NCI-H774 (cell line): ENCODE measurements around the gene MUC12.
"Not testable (repeated sequence)": the region's sequence is repeated elsewhere in the genome, so short reads cannot be mapped to it uniquely, and the experiment has no call there.

Experiments used
- DNase-seq: peaks from one replicate; lab custom pipeline; 2025; lab: John Stamatoyannopoulos, UW

The MUC12 gene

DNA sequence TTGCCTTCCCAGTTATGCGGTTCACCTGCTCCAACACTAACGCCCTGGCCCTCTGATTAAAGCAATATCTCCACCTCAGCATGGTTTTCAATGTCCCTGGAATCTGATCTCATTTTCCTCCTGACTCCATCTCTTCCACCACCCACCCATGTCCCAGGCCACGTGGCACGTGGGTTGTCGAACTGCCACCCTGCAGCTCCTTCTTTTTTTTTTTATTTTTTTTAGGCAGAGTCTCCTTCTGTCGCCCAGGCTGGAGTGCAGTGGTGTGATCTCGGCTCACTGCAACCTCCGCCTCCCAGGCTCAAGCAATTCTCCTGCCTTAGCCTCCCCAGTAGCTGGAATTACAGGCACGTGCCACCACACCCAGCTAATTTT lies 94.8 kb downstream of the MUC12 start:
- DNase-seq, result not testable (repeated sequence)

DNA sequence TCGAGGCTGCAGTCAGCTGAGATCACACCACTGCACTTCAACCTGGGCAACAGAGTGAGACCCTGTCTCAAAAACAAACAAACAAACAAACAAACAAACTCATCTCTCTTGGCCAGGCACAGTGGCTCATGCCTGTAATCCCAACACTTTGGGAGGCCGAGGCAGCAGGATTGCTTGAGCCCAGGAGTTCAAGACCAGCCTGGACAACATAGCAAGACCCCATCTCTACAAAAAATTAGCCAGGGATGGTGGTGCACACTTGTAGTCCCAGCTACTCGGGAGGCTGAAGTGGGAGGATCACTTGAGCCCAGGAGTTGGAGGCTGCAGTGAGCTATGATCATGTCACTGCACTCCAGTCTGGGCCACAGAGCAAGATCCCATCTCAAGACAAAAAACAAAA lies 95.8 kb downstream of the MUC12 start:
- not testable (repeated sequence) for DNase-seq

- no peak for DNase-seq
These were observed 96.9 kb downstream of the MUC12 start for GRCh38 chr7:101066141-101066832.

GRCh38 chr7:101066833-101067177 lies 97.4 kb downstream of the MUC12 start:
- no peak for DNase-seq

DNA sequence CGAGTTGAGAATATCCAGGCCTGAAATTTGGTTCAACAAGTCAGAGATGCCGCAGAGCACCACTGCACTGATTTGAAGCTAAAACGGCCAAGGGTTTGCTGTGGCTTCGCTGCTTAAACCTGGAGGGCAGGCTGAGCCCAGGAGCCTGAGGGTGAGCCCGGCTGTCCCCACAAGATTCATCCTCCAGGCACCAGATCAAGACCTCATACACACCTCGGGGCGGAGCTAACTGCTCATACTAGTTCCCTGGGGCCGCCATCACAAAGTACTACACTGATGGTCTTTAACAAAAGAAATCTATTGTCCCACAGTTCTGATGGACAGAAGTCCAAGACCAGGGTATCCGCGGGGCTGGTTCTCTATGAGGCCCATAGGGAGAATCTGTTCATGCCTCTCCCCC lies 99.0 kb downstream of the MUC12 start:
- no peak for DNase-seq
